Fibroblast of pulmonary artery (primary cell): ENCODE measurements around the gene TMEM132A.

Experiments used
- DNase-seq: peaks from one replicate; pipeline ENCODE4 v3.0.0-alpha.2; 2010; ENCODE audit warnings: low read depth
- H3K4me3 ChIP-seq: replicated peaks from 2 replicates; pipeline ENCODE4 v1.5.1; 2011; ENCODE audit warnings: low read depth, mild to moderate bottlenecking, control low read depth, low read length, moderate library complexity
- TF ChIP-seq, protein P1 (sequence below): IDR thresholded peaks from 2 replicates; pipeline ENCODE4 v1.5.1; 2011; ENCODE audit warnings: mild to moderate bottlenecking, control low read depth, low read length, inconsistent platforms; ENCODE audit errors: missing control alignments

Gene TMEM132A

DNA sequence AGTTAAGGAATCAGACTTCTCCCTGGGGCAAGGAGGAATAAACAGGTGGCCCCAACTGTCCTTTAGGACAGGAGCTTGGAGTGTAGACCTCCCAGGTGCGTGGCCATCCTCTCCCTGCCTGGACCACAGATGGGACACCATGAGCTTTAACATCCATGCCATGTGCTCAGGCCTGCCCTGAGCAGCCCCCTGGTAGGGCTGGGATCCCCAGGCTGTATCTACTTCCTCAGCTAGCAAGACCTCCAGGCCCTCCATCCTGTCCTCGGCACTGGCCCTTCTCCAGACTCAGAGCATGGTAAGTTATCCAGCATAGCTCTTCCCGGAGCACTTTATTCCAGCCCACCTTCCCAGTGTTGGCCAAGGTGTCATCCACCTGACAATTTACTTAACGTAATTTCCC is 53.0 kb downstream of the TMEM132A start:
- H3K4me3 ChIP-seq = no peak overlapping the region
- no peak for DNase-seq

DNA sequence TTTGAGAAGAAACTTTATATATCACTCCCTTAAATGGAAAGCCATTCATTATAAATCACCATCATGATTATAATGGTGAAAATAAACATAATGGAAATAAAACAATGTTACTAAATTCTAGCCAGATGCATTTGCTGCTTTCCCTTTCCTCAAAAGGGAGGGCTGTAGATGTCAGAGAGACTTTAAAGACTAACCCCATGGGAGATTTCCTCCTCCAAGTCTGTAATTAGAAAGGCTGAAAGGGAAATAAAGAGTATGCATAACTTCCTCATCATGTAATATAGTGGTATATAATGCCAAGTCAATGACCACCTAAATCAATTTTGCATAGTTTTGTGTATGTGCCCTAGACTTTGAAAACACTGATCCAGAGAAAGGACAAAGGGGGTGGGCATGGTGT is 53.6 kb downstream of the TMEM132A start:
- H3K4me3 ChIP-seq = no peak overlapping the region
- TF ChIP-seq, protein P1, sequence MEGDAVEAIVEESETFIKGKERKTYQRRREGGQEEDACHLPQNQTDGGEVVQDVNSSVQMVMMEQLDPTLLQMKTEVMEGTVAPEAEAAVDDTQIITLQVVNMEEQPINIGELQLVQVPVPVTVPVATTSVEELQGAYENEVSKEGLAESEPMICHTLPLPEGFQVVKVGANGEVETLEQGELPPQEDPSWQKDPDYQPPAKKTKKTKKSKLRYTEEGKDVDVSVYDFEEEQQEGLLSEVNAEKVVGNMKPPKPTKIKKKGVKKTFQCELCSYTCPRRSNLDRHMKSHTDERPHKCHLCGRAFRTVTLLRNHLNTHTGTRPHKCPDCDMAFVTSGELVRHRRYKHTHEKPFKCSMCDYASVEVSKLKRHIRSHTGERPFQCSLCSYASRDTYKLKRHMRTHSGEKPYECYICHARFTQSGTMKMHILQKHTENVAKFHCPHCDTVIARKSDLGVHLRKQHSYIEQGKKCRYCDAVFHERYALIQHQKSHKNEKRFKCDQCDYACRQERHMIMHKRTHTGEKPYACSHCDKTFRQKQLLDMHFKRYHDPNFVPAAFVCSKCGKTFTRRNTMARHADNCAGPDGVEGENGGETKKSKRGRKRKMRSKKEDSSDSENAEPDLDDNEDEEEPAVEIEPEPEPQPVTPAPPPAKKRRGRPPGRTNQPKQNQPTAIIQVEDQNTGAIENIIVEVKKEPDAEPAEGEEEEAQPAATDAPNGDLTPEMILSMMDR = no peak
- no peak for DNase-seq

More for the DNA sequence above, 53.0 kb downstream of the TMEM132A start:
- TF ChIP-seq, protein P1 = no peak

DNA sequence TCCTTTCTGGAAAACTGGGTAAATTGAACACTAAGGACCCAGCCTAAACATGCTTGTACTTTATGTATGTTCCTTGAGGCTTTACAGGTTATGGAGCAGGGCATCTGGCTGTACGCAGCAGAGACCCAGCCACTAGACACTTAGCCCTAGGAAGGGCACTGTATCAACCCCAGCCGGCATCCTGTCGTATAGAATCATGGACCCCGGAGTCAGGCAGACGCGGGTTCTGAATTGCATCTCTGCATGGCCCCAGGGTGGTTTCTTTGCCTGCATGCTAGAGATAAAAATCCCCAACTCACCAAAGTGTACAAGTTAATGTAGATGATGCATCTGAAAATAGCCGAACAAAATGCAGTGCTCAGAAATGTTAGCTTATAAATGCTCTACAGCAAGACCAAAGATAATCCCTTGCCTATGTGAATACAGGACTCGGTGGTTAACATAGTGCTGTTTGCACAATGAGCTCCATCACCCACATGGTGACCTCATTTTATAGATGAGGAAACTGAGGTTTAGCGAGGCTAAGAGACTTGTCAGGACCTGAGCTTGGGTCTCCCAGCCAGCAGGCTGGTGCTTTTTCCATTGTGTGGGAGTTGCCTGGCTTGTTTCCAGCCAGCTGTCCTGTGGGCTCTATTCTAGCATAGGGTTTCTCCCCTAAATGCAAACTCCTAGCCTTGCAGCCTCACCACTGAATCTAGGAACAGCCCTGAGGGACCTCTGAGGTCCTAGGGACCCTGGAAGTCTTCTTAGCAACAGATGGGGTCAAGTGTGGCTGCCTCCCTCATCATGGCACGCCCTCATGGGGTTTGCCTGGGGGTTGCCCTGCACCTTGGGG is 54.5 kb downstream of the TMEM132A start:
- H3K4me3 ChIP-seq = no peak overlapping the region
- DNase-seq = peak; percentile 17
- TF ChIP-seq, protein P1 = no peak

DNA sequence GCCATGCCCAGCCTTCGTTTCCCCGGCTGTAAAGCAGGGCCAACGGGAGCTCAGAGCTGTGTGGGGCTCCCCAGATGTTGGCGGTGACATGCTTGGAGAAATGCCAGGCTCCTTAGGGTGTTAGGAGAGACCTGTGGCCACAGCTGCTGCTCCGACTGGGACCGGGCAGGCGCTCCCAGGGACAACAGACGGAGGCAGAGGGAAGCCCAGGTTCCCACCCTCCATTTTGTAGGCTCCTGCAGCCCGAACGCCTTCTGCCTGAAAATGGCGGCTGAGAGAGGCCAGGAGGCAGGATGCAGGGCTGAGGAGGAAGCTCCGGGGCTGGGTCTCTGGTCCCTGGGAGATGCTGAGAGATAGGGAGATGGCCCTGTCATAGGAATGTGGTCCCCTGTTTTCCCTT is 57.3 kb downstream of the TMEM132A start:
- H3K4me3 ChIP-seq = no peak overlapping the region

DNA sequence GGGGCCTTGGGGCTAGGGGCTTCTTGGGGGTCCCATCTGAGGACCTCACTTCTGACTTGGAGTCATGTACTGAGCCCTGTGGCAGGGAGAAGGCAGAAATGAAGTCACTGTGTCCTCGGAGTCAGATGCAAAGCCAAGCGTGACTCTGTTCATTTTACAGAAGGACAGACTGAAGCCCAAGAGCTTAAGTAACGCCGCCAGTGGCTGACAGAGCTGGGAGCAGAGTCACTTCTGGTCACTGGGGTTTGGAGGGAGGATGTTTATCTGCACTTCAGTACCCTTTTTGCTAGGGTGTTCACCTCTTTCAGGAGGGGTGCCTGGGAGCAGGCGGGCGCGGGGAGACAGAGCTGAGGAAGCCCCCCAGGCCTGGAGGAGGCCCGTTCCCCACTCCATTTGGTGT is 57.9 kb downstream of the TMEM132A start:
- H3K4me3 ChIP-seq = no peak overlapping the region
- TF ChIP-seq, protein P1 = no peak
- DNase-seq = no peak

More for the DNA sequence above, 57.3 kb downstream of the TMEM132A start:
- DNase-seq = no peak
- TF ChIP-seq, protein P1 = no peak

DNA sequence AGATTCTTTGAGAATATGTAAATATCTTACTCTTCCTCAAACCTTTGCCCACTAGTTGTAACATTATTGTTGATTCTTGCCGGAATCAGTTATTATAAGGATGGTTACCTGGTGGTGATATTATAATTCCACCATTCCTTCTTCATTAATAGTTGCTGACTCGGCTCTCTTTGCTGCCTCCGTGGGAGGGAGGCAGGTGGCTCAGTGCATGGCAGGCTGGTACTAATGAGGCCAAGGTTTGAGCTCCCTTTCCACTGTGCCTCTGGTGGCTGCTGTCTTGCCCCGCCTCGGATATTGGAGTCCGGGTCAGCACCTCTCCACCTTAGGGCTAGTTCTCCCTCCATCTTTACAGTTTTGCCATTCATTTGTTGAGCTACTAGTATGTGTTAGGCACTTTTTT is 59.9 kb downstream of the TMEM132A start:
- no peak overlapping the region for H3K4me3 ChIP-seq
- TF ChIP-seq, protein P1 = no peak
- no peak for DNase-seq

DNA sequence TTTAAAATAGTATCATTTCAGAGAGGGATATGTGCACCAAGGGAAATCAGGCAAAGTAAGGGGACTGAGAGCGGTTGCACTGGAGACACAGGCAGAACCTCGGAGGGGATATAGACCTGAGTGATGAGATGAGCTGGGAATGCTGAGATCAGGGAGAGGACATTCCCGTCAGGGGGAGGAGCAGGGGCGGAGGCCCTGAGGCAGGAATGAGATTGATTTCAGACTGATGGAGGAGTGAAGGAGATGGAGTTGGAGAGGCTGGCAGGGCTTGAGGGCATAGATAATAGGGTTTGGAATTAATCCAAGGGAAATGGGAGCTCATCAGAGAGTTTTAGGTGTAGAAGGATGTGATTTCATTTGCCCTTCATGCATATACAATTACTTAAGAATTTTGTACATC is 60.4 kb downstream of the TMEM132A start:
- DNase-seq = no peak
- H3K4me3 ChIP-seq = no peak overlapping the region
- TF ChIP-seq, protein P1 = no peak
